GM08714 (cell line): ENCODE measurements around the gene CCDC170.

Source experiments
- H3K4me3 ChIP-seq: fragments of 200-500 bp; sonication (Bioruptor generic); 2 replicates; pipeline ENCODE4 v1.5.1; 2014; ENCODE audit warnings: mild to moderate bottlenecking, low read length, inconsistent platforms
- ZNF274 ChIP-seq: IDR thresholded peaks from 2 replicates; pipeline ENCODE4 v1.6.1; 2012; ENCODE audit warnings: mild to moderate bottlenecking, low read depth, low read length

CCDC170 gene

DNA sequence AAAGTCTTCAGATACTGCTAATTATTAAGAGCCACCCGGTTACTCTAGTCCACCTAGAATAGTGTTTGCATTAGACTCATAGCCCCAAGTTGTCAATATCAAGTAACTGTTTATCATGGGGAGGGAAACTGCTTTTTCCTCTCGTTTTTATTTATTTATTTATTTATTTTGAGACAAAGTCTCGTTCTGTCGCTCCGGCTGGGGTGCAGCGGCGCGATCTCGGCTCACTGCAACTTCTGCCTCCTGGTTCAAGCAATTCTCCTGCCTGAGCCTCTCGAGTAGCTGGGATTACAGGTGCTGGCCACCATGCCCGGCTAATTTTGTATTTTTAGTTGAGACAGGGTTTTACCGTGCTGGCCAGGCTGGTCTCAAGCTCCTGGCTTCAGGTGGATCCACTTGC is 16.1 kb upstream of the CCDC170 start:
- no peak overlapping the region for H3K4me3 ChIP-seq
- no peak for TF ChIP-seq ZNF274

DNA sequence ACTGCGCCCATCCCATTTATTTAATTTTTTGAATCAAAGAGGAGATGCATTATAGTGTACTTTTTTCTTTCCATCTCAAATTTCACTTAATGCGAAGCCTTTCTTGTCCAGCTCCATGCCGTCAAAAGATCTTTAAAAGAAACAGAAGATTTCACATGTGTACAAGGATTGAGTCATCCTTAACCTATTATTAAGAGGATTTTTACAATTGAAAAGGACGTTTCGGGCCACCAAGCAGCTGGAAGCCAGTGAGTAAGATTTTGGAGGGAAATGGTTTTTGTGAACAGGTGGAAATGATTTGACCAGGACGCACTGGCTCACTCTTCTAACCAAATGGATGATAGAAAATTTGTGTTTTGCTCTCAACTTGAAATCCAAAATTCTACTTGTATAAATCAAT is 15.1 kb upstream of the CCDC170 start:
- TF ChIP-seq ZNF274, result no peak
- H3K4me3 ChIP-seq, result no peak overlapping the region

DNA sequence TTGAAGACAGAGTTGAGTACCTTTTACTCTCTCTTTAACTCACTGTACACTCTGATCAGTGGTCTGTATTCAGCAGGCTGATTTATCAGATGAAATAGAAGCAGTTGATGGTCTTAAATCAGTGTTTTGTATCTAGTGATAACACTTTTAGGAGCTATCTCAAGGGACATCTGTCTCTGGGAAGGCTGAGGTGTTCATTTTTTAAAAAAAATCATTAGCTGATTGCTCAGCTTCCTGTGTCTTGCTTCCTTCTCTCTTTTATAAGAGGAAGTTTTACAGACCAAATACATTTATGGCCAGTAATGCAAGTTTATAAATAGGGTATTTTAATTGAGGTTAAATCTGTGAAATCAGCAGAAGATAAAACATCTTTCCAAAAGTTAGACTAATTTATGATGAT is 12.0 kb upstream of the CCDC170 start:
- no peak overlapping the region for H3K4me3 ChIP-seq
- no peak for TF ChIP-seq ZNF274

DNA sequence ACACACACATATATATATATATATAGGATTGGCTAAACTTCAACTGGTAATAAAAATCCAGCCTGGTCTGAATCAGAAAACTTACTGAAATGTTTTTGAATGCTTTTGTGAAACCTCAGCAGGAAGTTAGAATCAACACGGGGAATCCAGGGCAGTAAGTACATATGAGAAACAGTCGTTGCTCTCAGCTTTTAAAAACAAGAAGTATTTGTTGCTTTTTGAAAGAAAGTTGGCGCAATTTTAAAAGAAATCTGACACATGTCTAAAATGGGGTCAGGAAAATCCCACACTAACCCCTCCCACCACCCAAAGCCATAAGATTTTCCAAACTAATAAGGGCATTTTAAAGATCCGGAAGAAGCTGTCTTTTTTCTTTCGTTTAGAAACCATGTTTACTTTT is 11.5 kb upstream of the CCDC170 start:
- H3K4me3 ChIP-seq, result no peak overlapping the region

DNA sequence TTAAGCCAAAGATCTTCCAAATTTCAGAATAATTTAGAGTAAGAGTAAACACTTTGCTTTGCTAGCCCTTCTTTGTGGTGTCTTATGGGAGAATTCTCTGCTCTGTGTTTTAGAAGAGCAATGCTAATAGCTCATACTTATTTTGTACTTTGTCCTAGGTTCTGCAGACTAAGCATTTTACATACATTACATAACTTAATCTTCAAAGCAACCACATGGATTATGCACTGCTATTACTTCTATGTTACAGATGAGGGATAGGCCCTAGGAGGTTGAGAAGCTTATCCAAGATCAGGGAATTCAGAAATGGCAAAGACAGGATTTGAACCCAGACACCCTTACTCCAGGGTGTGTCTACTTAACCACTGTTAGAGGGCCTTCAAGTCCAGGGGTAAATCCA is 9.8 kb upstream of the CCDC170 start:
- H3K4me3 ChIP-seq, result no peak overlapping the region
- TF ChIP-seq ZNF274, result no peak

More for the DNA sequence above, 11.5 kb upstream of the CCDC170 start:
- no peak for TF ChIP-seq ZNF274

DNA sequence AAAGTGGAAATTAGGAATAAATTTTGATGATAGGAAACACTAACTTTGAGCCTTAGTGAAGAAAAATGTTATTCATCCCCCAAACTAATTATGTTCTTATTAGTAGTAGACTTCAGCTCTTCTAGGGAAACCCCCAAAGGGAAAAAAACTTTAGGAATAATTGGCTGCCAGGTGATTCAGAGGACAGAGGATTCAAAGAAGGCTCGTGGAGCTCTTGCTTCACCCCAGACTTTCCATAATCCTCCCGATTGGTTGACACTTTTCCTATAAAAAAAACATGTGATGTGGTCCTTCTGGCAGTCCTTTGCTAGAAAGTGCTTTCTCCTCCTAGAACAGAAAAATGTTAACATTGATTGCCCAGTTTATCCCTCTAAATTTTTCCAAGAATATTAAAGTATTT is 5.6 kb upstream of the CCDC170 start:
- H3K4me3 ChIP-seq, result no peak overlapping the region
- no peak for TF ChIP-seq ZNF274

- no peak for TF ChIP-seq ZNF274
- no peak overlapping the region for H3K4me3 ChIP-seq
Observed at GRCh38 chr6:151490996-151491395, 2.8 kb upstream of the CCDC170 start.

DNA sequence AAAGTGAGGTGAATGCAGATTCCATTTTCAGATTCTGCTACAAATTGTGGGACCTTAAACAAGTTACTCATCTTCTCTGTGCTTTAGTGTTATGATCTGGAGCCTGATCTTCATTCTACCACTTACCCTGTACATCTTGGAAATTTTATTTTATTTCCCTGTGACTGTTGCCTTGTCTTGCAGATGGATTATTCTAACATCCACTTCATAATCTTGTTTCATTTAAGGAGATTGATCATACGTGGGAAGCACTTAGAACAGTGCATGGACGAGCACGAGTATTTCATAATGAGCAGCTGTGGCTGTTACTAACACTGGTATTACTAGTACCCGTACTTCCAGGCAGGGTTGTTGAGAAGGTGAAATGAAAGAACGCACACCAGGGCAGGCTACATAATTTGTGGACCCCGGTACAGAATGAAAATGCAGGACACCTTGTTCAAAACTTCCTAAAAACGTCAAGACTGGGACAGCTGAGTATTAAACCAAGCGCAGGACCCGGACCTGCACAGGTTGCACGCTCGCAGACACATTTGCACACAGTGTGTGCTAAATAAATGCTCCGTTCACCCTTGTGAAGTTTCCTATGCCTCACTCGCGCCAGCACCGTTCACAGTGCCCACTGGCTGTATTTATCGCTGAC is 535 bp upstream of the CCDC170 start:
- peak overlapping the region; percentile 54; the same call in 1 of the 2 replicates for H3K4me3 ChIP-seq
- no peak for TF ChIP-seq ZNF274

DNA sequence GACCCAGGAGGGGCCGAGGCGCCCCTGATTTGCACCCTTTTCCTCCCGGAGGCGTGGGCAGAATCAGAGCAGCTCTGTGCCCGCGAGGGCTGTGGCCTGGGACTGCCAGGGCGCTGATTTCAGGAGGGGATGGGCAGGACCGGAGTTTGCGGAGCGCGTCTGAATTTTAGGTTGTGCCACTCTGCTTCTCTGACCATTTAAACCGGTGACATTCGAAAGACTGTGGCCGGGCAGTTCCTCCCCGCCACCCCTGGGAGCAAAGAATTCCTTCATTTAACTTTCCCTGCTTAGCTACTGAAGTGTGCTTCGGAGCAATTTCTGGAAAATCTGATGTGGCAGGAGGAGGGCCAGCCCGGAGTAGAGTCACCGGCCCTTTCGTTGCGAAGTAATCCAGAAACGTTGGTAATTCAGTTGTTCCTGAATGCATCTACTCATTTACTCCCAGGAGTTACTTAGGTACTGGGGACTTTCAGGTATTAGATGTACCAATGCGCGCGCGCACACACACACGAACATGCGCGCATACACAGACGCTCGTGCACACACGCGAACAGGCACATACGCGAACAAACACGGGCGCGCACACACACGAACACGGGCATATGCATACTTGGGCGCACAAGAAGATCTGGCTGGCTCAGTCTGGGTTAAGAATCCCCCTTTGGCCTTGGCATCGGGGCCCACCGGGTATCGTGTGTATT is 568 bp downstream of the CCDC170 start:
- peak overlapping the region; percentile 54; the same call in 1 of the 2 replicates for H3K4me3 ChIP-seq
- no peak for TF ChIP-seq ZNF274

- H3K4me3 ChIP-seq, result peak overlapping the region; percentile 54; the same call in 1 of the 2 replicates
- TF ChIP-seq ZNF274, result no peak
Observed at GRCh38 chr6:151494936-151495320, 1.1 kb downstream of the CCDC170 start.

DNA sequence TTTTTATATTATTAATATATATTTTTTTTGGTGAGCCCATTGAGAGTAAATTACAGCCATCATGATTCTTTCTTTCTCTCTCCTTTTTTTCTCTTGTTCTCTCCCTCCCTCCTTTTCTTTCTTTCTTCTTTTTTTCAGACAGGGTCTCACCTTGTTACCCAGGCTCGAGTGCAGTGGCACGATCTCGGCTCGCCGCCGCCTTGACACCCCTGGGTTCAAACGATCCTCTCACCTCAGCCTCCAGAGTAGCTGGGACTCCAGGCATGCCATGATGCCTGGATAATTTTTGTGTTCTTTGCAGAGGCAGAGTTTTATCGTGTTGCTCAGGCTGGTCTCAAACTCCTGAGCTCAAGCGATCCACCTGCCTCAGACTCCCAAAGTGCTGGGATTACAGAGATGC is 1.6 kb downstream of the CCDC170 start:
- no peak overlapping the region for H3K4me3 ChIP-seq
- no peak for TF ChIP-seq ZNF274

DNA sequence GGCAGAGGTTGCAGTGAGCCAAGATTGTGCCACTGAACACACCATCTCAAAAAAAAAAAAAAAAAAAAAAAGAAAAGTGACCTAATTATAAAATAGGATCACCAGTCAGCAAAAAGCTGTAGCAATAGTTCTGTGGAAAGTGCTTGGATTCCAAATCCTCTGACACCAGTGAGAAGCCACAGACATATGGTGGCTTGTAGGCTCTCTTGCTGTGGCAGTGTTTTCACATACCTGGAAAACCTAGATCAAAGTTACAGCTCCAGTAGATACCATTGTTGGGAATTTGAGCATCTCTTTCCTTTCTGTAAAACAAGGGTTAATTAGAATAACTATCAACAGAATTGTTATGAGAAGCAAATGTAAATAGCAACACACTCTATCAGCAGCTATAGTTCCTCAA is 4.1 kb downstream of the CCDC170 start:
- no peak for TF ChIP-seq ZNF274
- H3K4me3 ChIP-seq, result no peak overlapping the region

- TF ChIP-seq ZNF274, result no peak
- no peak overlapping the region for H3K4me3 ChIP-seq
Observed at GRCh38 chr6:151498327-151498726, 4.5 kb downstream of the CCDC170 start.

- no peak overlapping the region for H3K4me3 ChIP-seq
Observed at GRCh38 chr6:151499551-151499950, 5.7 kb downstream of the CCDC170 start.

GRCh38 chr6:151501511-151502136 is 7.8 kb downstream of the CCDC170 start:
- H3K4me3 ChIP-seq, result no peak overlapping the region
- no peak for TF ChIP-seq ZNF274

More at GRCh38 chr6:151499551-151499950, 5.7 kb downstream of the CCDC170 start:
- no peak for TF ChIP-seq ZNF274
